ENCODE measurements around the gene PAFAH1B1. TPM values are rescaled to one million over a fixed set of nuclear protein-coding genes. Genes with fewer than 3 reads are reported as not detected.
"Not testable (repeated sequence)": the region's sequence is repeated elsewhere in the genome, so short reads cannot be mapped to it uniquely, and the experiment has no call there.

The PAFAH1B1 gene
- 100 to 1,000 TPM; 183 to 186 TPM for total RNA-seq

DNA sequence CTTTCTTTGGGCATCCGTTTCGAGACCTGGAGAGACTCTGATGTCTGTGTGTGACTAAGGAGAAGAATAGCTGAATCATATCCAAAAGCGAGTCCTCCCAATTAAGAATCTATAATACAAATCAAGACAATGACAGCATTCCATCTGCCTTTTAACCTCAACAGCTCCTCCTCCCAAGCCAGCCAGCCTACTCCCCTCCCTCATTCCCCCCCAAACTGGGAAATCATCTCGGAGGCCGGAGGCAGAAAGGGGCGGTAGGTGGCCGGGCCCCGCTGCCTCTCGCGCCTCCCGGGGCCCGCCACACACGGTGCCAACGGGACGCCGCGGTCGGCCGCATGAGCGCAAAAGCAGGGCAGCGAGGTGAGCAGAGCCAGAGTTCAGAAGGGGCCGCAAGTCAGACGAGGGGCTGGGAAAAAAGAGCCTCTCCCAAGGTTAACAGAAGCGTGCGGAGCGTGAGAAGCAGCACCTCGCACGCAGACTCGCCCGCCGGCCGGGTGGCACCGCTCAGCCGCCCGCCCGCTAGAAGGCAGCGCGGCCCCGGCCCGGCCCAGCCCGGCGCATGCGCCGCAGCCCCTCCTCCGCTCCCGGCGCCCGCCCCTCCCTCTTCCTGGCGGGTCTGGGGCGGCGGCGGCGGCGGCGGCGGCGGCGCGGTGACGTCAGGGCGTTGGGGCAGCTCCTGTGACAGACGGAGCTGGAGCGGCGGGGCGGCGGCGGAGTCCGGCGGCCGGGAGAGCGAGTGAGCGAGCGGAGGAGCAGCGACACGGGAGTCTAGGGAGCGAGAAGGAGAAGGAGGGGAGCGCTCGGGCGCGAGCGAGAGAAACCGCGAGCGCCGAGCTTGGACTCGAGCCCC lies at the start of gene PAFAH1B1:
PAFAH1B1 (plus strand) TSS at position 684 of the 850 bp plus-strand sequence. CDS start 44,635 bp downstream, outside the sequence.
- Mint-ChIP-seq H3K4me1 (peaks cover 27% of the 10 kb centered on the region), H3K9me3 (no peaks in the 10 kb centered on the region), H3K27ac (peak within 1 kb of the TSS; percentile 90), H3K4me3 (peak within 1 kb of the TSS; percentile 90), H3K27me3 (peaks cover 1% of the 10 kb centered on the region), H3K36me3 (ENCODE audit: low read depth) (peaks cover 14% of the 10 kb centered on the region)
- DNase-seq = peak; percentile 95
- ChIA-PET POLR2A (interaction anchor here (0.5 to 2.8 kb wide), 14 partner anchors 9 to 671 kb away, joined by 3 to 17 read pairs (median 4); partner anchors contain the start of genes METTL16 and TSR1), CTCF (interaction anchor here (1.3 to 1.9 kb wide), 3 partner anchors 81 to 221 kb away, joined by 3 to 4 read pairs (median 3); no protein-coding TSS in a partner anchor)

DNA sequence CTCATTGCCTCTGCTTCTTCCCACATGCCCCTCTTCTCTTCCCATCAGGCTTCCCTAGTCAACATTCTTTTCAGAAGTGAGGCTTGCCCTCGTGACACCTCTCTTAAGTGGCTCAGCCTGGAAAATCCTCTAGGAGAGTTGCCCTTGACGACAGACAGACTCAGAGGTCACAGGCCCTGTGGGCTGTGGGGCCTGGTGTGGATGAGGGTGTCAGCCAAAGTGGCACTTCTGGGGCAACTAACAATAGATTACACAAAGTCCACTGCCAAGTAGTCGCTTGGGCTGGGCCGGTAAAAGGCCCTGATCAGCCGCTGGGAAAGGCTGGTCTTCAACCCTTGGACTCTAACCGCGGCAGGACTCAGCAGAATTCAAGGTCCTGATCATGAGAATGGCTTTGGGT lies 48.1 kb upstream of the PAFAH1B1 start:
- H3K27ac Mint-ChIP-seq = no peak overlapping the region
- H3K36me3 Mint-ChIP-seq (ENCODE audit: low read depth) = no peaks in the 10 kb centered on the region
- no peaks in the 10 kb centered on the region for H3K27me3 Mint-ChIP-seq
- CTCF ChIA-PET = no interaction called here
- H3K9me3 Mint-ChIP-seq = no peaks in the 10 kb centered on the region
- DNase-seq = no peak
- POLR2A ChIA-PET = no interaction called here
- no peaks in the 10 kb centered on the region for H3K4me1 Mint-ChIP-seq
- H3K4me3 Mint-ChIP-seq = no peak overlapping the region

DNA sequence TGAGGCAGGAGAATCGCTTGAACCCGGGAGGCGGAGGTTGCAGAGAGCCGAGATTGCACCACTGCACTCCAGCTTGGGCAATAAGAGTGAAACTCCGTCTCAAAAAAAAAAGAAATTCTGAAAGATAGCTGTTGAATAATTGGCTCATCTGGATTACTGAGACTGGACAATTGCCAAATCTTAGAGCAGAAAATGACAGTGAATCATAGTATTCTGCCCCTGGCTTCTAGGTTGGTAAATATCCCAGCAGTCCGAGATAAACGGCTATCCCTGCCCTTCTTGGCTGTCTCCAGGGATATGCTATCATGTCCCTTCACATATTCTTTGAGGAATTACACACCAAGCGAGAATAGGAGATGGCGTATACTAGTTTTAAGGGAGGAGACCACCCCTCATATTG lies 46.3 kb upstream of the PAFAH1B1 start:
- Mint-ChIP-seq H3K4me1 (no peaks in the 10 kb centered on the region), H3K27ac (no peak overlapping the region), H3K4me3 (no peak overlapping the region), H3K36me3 (ENCODE audit: low read depth) (no peaks in the 10 kb centered on the region), H3K27me3 (peaks cover 4% of the 10 kb centered on the region), H3K9me3 (no peaks in the 10 kb centered on the region)
- CTCF ChIA-PET = no interaction called here
- POLR2A ChIA-PET = no interaction called here
- no peak for DNase-seq

GRCh38 chr17:2548026-2548425 lies 45.4 kb upstream of the PAFAH1B1 start:
- DNase-seq; POLR2A ChIA-PET; H3K4me3 Mint-ChIP-seq; H3K27ac Mint-ChIP-seq; H3K36me3 Mint-ChIP-seq (ENCODE audit: low read depth); H3K4me1 Mint-ChIP-seq; H3K27me3 Mint-ChIP-seq; CTCF ChIA-PET; H3K9me3 Mint-ChIP-seq: not testable (repeated sequence)

DNA sequence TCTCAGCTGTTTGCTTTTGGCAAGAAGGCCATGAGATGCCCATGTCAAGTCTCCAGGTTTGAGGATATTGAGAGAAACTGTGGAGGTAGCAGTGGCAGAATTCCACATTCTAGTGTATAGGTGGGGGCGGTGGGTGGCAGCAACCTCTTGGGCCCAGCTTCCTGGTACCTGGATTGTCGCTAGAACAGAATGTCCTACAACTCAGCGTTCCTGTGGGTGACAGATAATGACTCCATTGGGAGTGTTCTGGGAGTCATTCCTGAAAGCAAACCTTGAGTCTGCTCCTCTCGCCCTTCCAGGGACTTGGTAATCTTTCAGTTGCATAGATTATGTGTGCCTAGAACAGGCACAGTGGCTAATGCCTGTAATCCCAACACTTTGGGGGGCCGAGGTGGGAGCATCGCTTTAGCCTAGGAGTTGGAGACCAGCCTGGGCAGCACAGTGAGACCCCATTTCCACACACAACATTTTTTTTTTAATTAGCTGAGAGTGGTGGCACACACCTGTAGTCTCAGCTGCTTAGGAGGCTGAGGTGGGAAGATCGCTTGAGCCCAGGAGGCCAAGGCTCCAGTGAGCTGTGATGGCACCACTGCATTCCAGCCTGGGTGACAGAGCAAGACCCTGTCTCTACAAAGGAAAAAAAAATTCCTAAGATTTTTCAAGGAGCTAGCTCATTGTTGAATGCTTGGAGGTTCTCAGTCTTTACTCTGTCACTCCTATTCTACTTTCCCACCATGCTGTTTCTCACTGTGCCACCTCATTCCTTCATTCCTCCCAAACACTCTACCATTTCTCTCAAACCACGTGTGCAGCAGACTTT lies 43.9 kb upstream of the PAFAH1B1 start:
- Mint-ChIP-seq H3K27ac (no peak overlapping the region), H3K4me3 (no peak overlapping the region), H3K36me3 (ENCODE audit: low read depth) (no peaks in the 10 kb centered on the region), H3K27me3 (peaks cover 5% of the 10 kb centered on the region), H3K9me3 (no peaks in the 10 kb centered on the region), H3K4me1 (no peaks in the 10 kb centered on the region)
- ChIA-PET CTCF (interaction anchor here (0.6 to 0.7 kb wide), 2 partner anchors 91 to 158 kb away, joined by 3 read pairs; no protein-coding TSS in a partner anchor), POLR2A (no interaction called here)
- DNase-seq = no peak

GRCh38 chr17:2551493-2551892 lies 42.0 kb upstream of the PAFAH1B1 start:
- Mint-ChIP-seq H3K4me1 (no peaks in the 10 kb centered on the region), H3K9me3 (no peaks in the 10 kb centered on the region), H3K36me3 (ENCODE audit: low read depth) (no peaks in the 10 kb centered on the region), H3K27ac (no peak overlapping the region), H3K27me3 (peaks cover 7% of the 10 kb centered on the region), H3K4me3 (no peak overlapping the region)
- ChIA-PET POLR2A (no interaction called here), CTCF (no interaction called here)
- no peak for DNase-seq

DNA sequence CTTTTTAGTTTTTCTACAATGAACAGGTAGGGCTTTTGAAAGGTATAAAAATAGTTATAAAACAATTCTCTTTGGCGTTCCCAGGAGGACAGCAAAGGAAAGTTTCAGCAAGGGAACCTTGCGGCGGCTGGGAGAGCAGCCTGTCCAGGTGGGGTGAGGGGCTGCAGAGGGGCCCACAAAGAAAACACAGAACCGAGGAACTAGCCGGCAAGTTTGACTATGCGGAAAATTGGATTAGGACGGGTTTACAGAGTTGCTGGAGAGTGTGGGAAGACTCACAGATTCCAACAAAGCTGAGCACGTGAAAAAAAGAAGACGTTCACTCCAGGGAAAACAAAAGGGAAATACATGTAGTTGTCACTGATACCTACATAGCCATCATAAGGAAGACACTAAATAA lies 41.5 kb upstream of the PAFAH1B1 start:
- POLR2A ChIA-PET = no interaction called here
- Mint-ChIP-seq H3K27me3 (peaks cover 7% of the 10 kb centered on the region), H3K27ac (no peak overlapping the region), H3K9me3 (no peaks in the 10 kb centered on the region), H3K4me3 (no peak overlapping the region), H3K36me3 (ENCODE audit: low read depth) (no peaks in the 10 kb centered on the region), H3K4me1 (no peaks in the 10 kb centered on the region)
- CTCF ChIA-PET = no interaction called here
- DNase-seq = no peak

- peaks cover 7% of the 10 kb centered on the region for H3K27me3 Mint-ChIP-seq
- peaks cover 6% of the 10 kb centered on the region for H3K4me1 Mint-ChIP-seq
- H3K4me3 Mint-ChIP-seq = no peak overlapping the region
Observed at GRCh38 chr17:2560658-2561057, 32.8 kb upstream of the PAFAH1B1 start.

DNA sequence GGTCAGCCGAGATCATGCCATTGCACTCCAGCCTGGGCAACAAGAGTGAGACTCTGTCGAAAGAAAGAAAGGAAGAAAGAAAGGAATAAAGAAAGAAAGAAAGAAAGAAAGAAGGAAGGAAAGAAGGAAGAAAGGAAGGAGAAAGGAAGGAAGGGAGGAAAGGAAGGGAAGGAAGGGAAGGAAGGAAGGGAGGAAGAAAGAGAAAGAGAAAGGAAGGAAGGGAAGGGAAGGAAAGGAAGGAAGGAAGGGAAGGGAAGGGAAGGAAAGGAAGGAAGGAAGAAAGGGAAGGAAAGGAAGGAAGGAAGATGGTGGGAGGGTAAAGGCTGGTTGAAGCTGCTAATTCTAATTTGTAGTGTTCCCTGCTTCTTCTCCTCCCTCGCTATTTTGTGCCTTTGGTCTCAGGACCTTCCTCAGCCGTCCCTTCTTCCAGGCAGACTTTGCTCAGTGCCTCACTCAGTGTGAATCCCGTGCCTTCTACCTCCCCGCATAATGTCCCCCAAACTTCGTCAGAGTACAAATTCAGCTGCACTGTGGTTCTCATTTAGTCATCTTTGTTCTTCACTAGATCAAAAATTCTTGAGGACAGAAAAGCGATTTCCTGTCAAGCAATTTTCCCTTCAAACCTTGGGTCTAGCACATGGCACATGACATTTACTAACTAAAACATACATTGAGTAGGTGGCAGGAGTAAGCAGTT lies 31.1 kb upstream of the PAFAH1B1 start:
- Mint-ChIP-seq H3K36me3 (ENCODE audit: low read depth) (no peaks in the 10 kb centered on the region), H3K4me1 (peaks cover 6% of the 10 kb centered on the region), H3K27me3 (peaks cover 3% of the 10 kb centered on the region), H3K4me3 (no peak overlapping the region), H3K9me3 (no peaks in the 10 kb centered on the region), H3K27ac (no peak overlapping the region)
- ChIA-PET CTCF (interaction anchor here (0.6 kb wide), 1 partner anchor 104 kb away, joined by 4 read pairs; no protein-coding TSS in a partner anchor), POLR2A (no interaction called here)
- no peak for DNase-seq

More at GRCh38 chr17:2560658-2561057, 32.8 kb upstream of the PAFAH1B1 start:
- Mint-ChIP-seq H3K27ac (no peak overlapping the region), H3K36me3 (ENCODE audit: low read depth) (no peaks in the 10 kb centered on the region), H3K9me3 (no peaks in the 10 kb centered on the region)
- ChIA-PET CTCF (no interaction called here), POLR2A (no interaction called here)
- no peak for DNase-seq

DNA sequence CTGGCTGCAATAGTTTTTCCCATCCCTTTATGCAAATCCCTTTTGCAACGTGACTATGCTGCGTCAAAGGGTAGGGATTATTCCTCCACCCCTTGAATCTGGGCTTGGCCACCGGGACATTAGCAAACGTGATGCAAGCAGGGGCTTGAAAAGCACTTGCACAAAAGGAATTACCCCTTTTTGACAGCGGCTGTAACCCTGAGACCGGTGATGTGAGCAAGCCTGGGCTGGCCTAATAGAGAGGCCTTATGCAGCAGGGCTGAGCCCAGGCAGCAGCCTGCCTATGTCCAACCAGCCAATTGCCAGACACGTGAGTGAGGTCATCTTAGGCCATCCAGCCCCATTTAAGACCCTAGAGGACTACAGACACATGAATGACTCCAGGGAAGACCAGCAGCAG lies 30.4 kb upstream of the PAFAH1B1 start:
- Mint-ChIP-seq H3K27ac (no peak overlapping the region), H3K27me3 (peaks cover 3% of the 10 kb centered on the region), H3K36me3 (ENCODE audit: low read depth) (no peaks in the 10 kb centered on the region), H3K4me3 (no peak overlapping the region), H3K9me3 (no peaks in the 10 kb centered on the region), H3K4me1 (peaks cover 4% of the 10 kb centered on the region)
- CTCF ChIA-PET = no interaction called here
- POLR2A ChIA-PET = no interaction called here
- no peak for DNase-seq

GRCh38 chr17:2563543-2563942 lies 29.9 kb upstream of the PAFAH1B1 start:
- no peak for DNase-seq
- Mint-ChIP-seq H3K9me3 (no peaks in the 10 kb centered on the region), H3K27me3 (peaks cover 3% of the 10 kb centered on the region), H3K27ac (no peak overlapping the region), H3K4me1 (peaks cover 2% of the 10 kb centered on the region), H3K4me3 (no peak overlapping the region), H3K36me3 (ENCODE audit: low read depth) (no peaks in the 10 kb centered on the region)
- ChIA-PET POLR2A (interaction anchor here (0.6 kb wide), 1 partner anchor 29 kb away, joined by 3 read pairs; no protein-coding TSS in a partner anchor), CTCF (no interaction called here)

DNA sequence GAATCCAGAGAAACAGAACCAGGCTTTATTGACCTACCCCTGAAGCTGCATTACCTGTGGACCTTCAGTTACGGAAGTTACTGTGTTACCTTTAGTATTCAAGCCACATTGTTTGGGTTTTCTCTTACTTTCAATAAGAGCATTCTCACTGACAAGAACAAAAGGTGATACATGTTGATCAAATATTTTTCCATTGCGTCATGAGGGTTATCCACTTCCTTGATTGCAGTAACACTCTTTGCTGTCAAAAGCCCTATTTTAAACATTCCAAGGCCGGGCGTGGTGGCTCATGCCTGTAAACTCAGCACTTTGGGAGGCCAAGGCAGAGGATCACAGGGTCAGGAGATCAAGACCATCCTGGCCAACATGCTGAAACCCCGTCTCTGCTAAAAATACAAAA lies 28.6 kb upstream of the PAFAH1B1 start:
- H3K27me3 Mint-ChIP-seq = peaks cover 5% of the 10 kb centered on the region
- ChIA-PET POLR2A (no interaction called here), CTCF (no interaction called here)
- no peak overlapping the region for H3K27ac Mint-ChIP-seq
- H3K4me1 Mint-ChIP-seq = peaks cover 2% of the 10 kb centered on the region
- DNase-seq = no peak
- no peaks in the 10 kb centered on the region for H3K9me3 Mint-ChIP-seq
- H3K4me3 Mint-ChIP-seq = no peak overlapping the region
- no peaks in the 10 kb centered on the region for H3K36me3 Mint-ChIP-seq (ENCODE audit: low read depth)

GRCh38 chr17:2566056-2566455 lies 27.4 kb upstream of the PAFAH1B1 start:
- Mint-ChIP-seq H3K4me1 (peaks cover 3% of the 10 kb centered on the region), H3K4me3 (no peak overlapping the region), H3K27ac (no peak overlapping the region), H3K36me3 (ENCODE audit: low read depth) (no peaks in the 10 kb centered on the region), H3K27me3 (peaks cover 5% of the 10 kb centered on the region), H3K9me3 (no peaks in the 10 kb centered on the region)
- no peak for DNase-seq
- CTCF ChIA-PET = interaction anchor here (0.6 kb wide), 1 partner anchor 111 kb away, joined by 3 read pairs; no protein-coding TSS in a partner anchor
- POLR2A ChIA-PET = no interaction called here
